Measurements from ENCODE around the gene FAM124A. TPM values are rescaled to one million over a fixed set of nuclear protein-coding genes. Genes with fewer than 3 reads are reported as not detected.

FAM124A gene
- total and polyA plus RNA-seq, 10 of the 15 experiments (the other 5 are each of a cell fraction or from before 2014, with no cell fraction given) = not detected

GRCh38 chr13:51318876-51319275 is 96.7 kb downstream of the FAM124A start:
- H3K27me3 ChIP-seq (replicated peaks in 1 of 2; ENCODE audit: control insufficient read depth in 2 of 2, insufficient read depth in 2 of 2, low read length in 1 of 2) = no peaks in the 10 kb centered on the region
- POLR2A ChIA-PET = no interaction called here
- H3K36me3 ChIP-seq (ENCODE audit: control insufficient read depth in 2 of 2, insufficient read depth in 2 of 2, low read length in 1 of 2) = no peaks in the 10 kb centered on the region
- no peak overlapping the region for H3K9ac ChIP-seq (ENCODE audit: control insufficient read depth, insufficient read depth, low read length)
- no peak overlapping the region for H3K4me2 ChIP-seq (ENCODE audit: control insufficient read depth, insufficient read depth)
- RAD21 ChIA-PET (ENCODE audit: unreplicated experiment) = no interaction called here
- CTCF ChIA-PET = no interaction called here
- DNase-seq (ENCODE audit: low read depth, low spot score) (no peak), ATAC-seq (no peak), FAIRE-seq (no peak)
- no peak overlapping the region for H3K4me3 ChIP-seq
- no peaks in the 10 kb centered on the region for H3K79me2 ChIP-seq (ENCODE audit: control insufficient read depth, insufficient read depth, low read length)
- H4K20me1 ChIP-seq (ENCODE audit: control insufficient read depth, insufficient read depth) = no peaks in the 10 kb centered on the region
- H2AFZ ChIP-seq (ENCODE audit: control insufficient read depth, low read depth, low read length) = no peak overlapping the region
- 42% methylated on average over 3 of the region's 3 CpGs for WGBS (ENCODE audit: insufficient coverage, insufficient replicate concordance, low lambda C conversion rate, missing lambda C conversion rate)
- intact Hi-C loops (cut with micrococcal nuclease; ENCODE audit: unreplicated experiment) = no loop called here
- BruUV-seq (replicated peaks) = no TSS peak
- in situ Hi-C loops (cut with MboI) = loop anchor here (5.0 kb wide), 1 partner anchor 52 kb away; no protein-coding TSS in a partner anchor
- H3K9me3 ChIP-seq (replicated peaks; ENCODE audit: control insufficient read depth, insufficient read depth, low read length) = no peaks in the 10 kb centered on the region
- TF ChIP-seq NFIC (IDR thresholded peaks at IDR 0.05; ENCODE audit: low read depth, low read length) (no peak), ZBED1 (IDR thresholded peaks at IDR 0.05; ENCODE audit: borderline replicate concordance) (no peak), IKZF1 (conservative IDR thresholded peaks at IDR 0.05) (no peak)
- H3K4me1 ChIP-seq (ENCODE audit: control insufficient read depth, insufficient read depth, low read length) = no peaks in the 10 kb centered on the region
- H3K27ac ChIP-seq (ENCODE audit: control insufficient read depth, insufficient read depth) = no peak overlapping the region
- SMC1A ChIA-PET (ENCODE audit: uncharacterized antibody, unreplicated experiment) = interaction anchor here (1.5 kb wide), 1 partner anchor 10 kb away, joined by 3 read pairs; no protein-coding TSS in a partner anchor

GRCh38 chr13:51321836-51322235 is 99.6 kb downstream of the FAM124A start:
- no peaks in the 10 kb centered on the region for H3K27me3 ChIP-seq (replicated peaks in 1 of 2; ENCODE audit: control insufficient read depth in 2 of 2, insufficient read depth in 2 of 2, low read length in 1 of 2)
- H3K4me2 ChIP-seq (ENCODE audit: control insufficient read depth, insufficient read depth) = no peak overlapping the region
- ChIA-PET SMC1A (ENCODE audit: uncharacterized antibody, unreplicated experiment) (interaction anchor here (0.9 to 1.7 kb wide), 4 partner anchors 10 to 197 kb away, joined by 3 read pairs; no protein-coding TSS in a partner anchor), CTCF (interaction anchor here (1.3 kb wide), 1 partner anchor 197 kb away, joined by 3 read pairs; no protein-coding TSS in a partner anchor), RAD21 (ENCODE audit: unreplicated experiment) (interaction anchor here (1.3 kb wide), 1 partner anchor 476 kb away, joined by 3 read pairs; no protein-coding TSS in a partner anchor), POLR2A (no interaction called here)
- intact Hi-C loops (cut with micrococcal nuclease; ENCODE audit: unreplicated experiment) (no loop called here), in situ Hi-C loops (cut with MboI) (no loop called here)
- H3K4me1 ChIP-seq (ENCODE audit: control insufficient read depth, insufficient read depth, low read length) = peaks cover 6% of the 10 kb centered on the region; the same call in 1 of the 2 replicates
- H3K9ac ChIP-seq (ENCODE audit: control insufficient read depth, insufficient read depth, low read length) = no peak overlapping the region
- DNase-seq (ENCODE audit: low read depth, low spot score) (no peak), ATAC-seq (no peak), FAIRE-seq (no peak)
- no peaks in the 10 kb centered on the region for H4K20me1 ChIP-seq (ENCODE audit: control insufficient read depth, insufficient read depth)
- no TSS peak for BruUV-seq (replicated peaks)
- no peak overlapping the region for H2AFZ ChIP-seq (ENCODE audit: control insufficient read depth, low read depth, low read length)
- H3K79me2 ChIP-seq (ENCODE audit: control insufficient read depth, insufficient read depth, low read length) = no peaks in the 10 kb centered on the region
- H3K27ac ChIP-seq (ENCODE audit: control insufficient read depth, insufficient read depth) = no peak overlapping the region
- no peak overlapping the region for H3K4me3 ChIP-seq
- H3K9me3 ChIP-seq (replicated peaks; ENCODE audit: control insufficient read depth, insufficient read depth, low read length) = no peaks in the 10 kb centered on the region
- WGBS (ENCODE audit: insufficient coverage, insufficient replicate concordance, low lambda C conversion rate, missing lambda C conversion rate) = 38% methylated on average over 2 of the region's 2 CpGs
- no peaks in the 10 kb centered on the region for H3K36me3 ChIP-seq (ENCODE audit: control insufficient read depth in 2 of 2, insufficient read depth in 2 of 2, low read length in 1 of 2)
- no peak for TF ChIP-seq JUND (IDR thresholded peaks at IDR 0.05; ENCODE audit: low read depth, low read length)
- TF ChIP-seq ATF7 (IDR thresholded peaks at IDR 0.05; ENCODE audit: low read depth) = no peak
- no peak for TF ChIP-seq BCLAF1 (IDR thresholded peaks at IDR 0.05)
- no peak for TF ChIP-seq POLR2AphosphoS5 (IDR thresholded peaks at IDR 0.05; ENCODE audit: low read length)
- no peak for TF ChIP-seq NR2F1 (conservative IDR thresholded peaks at IDR 0.05)
- no peak for TF ChIP-seq TCF3 (IDR thresholded peaks at IDR 0.05; ENCODE audit: borderline replicate concordance, insufficient read depth, low read depth, low read length)
- no peak for TF ChIP-seq CUX1 (IDR thresholded peaks at IDR 0.05; ENCODE audit: insufficient replicate concordance, low read depth, low read length)

All from GM12878 (cell line).